Activated CD8-positive, alpha-beta memory T cell treated with anti-CD3 and anti-CD28 coated beads for 4 hours (primary cell): ENCODE data around the gene ATF1.
"Not testable (repeated sequence)": the region's sequence is repeated elsewhere in the genome, so short reads cannot be mapped to it uniquely, and the experiment has no call there.

Experiments
- DNase-seq, 2 donors: peaks; one replicate each; pipeline ENCODE4 v3.0.0-alpha.2; 2020; ENCODE audit warnings: low read depth in 2 of 2

ATF1 gene

DNA sequence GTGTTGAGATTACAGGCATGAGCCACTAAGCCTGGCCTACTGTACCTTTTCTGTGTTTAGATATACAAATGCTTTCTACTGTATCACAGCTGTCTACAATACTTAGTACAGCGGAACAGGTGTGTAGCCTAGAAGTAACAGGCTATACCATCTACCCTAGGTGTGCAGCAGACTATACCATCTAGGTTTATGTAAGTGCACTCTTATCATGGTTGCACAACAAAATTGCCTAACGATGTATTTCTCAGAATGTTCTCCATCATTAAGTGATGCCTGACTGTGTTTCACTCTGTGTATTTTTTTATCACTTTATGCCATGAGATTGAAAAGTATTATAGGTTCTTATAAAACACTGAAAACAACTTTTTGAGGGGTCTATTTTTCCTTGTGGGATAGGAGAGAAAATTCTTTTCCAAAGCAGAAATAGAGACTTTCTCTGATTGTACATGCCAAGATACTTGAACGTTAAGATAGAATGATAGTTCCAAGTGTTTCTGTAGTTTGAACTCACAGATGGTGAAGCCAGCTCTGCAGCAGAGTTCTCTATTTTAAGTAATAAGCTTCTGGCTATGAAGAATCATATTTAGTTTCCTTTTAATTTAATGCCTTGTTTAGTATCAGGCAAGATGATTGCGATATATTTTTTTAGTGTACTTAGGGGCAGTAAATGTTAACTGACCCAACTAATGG lies 95.9 kb downstream of the ATF1 start:
- no peak for DNase-seq

DNA sequence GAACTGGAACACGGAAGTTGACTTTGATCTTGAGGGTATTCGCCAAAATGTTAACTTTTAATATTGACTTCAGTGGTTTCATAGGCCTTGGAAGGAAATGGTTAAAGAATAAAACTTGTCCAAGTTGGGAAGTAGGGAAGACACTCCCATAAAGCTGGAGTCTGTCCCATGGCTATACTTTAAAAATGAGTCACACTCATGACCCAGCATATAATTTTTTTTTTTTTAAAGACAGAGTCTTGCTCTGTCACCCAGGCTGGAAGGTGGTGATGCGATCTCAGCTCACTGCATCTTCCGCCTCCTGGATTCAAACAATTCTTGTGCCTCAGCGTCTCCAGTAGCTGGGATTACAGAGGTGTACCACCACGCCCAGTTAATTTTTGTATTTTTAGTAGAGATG lies 98.4 kb downstream of the ATF1 start:
- no peak for DNase-seq

DNA sequence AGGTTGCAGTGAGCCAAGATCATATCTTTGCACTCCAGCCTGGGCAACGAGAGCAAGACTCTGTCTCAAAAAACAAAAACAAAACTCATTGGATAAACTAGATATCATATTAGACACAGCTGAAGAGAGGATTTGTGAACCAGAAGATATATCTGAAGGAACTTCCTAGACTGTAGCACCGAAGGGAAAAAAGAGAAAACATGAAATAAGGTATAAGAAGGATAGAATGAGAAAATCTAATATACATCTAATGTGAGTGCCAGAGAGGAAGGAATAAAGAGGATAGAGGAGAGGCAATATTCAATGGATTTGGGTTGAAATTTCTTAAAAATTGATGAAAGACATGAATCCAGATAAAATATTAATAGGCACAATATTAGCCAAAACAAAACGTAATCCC lies 101.4 kb downstream of the ATF1 start:
- no peak for DNase-seq

DNA sequence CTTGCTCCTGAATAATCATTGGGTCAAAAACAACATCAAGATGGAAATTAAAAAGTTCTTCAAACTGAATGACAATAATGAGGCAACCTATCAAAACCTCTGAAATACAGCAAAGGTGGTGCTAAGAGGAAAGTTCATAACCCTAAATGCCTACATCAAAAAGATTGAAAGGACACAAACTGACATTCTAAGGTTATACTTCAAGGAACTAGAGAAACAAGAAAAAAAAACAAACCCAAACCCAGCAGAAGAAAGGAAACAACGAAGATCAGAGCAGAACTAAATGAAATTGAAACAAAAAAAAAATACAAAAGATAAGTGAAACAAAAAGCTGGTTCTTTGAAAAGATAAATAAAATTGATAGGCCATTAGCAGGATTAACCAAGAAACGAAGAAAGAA lies 105.0 kb downstream of the ATF1 start:
- DNase-seq: not testable (repeated sequence)
